Measurements from ENCODE around the gene CAMKV. TPM values are rescaled to one million over a fixed set of nuclear protein-coding genes. Genes with fewer than 3 reads are reported as not detected.
A peak's percentile ranks its signal among the peaks of the same experiment; 100 is the strongest.

The CAMKV gene
- total and polyA plus RNA-seq, 2 of the 4 experiments (the other 2 are of a cell fraction) = not detected

DNA sequence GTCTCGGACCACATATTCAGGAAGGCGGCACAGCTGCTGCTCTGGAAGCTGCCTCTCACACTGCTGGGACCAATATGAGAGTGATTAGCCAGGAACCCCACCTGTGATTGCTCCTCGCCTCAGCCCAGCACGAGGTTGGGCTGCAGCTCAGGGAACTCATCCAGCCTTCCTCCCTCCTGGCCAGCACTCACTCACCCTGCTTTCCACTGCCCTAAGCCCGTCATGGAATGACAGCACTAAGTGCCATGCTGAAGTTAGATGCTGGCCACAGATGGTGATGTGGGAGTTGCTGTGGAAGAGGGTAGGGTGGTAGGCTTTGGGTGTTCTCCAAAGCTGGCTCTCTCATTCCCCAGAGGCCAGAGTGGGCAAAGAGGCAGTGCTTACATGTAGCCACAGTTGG, 26.6 kb upstream of the CAMKV start:
- ATAC-seq (ENCODE audit: low read depth) (no peak), DNase-seq (no peak)
- no peaks in the 10 kb centered on the region for H3K27me3 ChIP-seq (ENCODE audit: control insufficient read depth, insufficient read depth, low read length)
- TF ChIP-seq USF2 (IDR thresholded peaks at IDR 0.05; ENCODE audit: low read depth, low read length) (no peak), NFE2L2 (IDR thresholded peaks at IDR 0.05; ENCODE audit: low read depth, low read length) (no peak), RFX5 (IDR thresholded peaks at IDR 0.05; ENCODE audit: low read depth, low read length) (no peak), RAD21 (IDR thresholded peaks at IDR 0.05; ENCODE audit: low read length) (no peak), FOS (IDR thresholded peaks at IDR 0.05; ENCODE audit: low read depth, low read length) (no peak), BHLHE40 (IDR thresholded peaks at IDR 0.05; ENCODE audit: low read depth, low read length) (no peak)
- TF ChIP-seq, protein P1, sequence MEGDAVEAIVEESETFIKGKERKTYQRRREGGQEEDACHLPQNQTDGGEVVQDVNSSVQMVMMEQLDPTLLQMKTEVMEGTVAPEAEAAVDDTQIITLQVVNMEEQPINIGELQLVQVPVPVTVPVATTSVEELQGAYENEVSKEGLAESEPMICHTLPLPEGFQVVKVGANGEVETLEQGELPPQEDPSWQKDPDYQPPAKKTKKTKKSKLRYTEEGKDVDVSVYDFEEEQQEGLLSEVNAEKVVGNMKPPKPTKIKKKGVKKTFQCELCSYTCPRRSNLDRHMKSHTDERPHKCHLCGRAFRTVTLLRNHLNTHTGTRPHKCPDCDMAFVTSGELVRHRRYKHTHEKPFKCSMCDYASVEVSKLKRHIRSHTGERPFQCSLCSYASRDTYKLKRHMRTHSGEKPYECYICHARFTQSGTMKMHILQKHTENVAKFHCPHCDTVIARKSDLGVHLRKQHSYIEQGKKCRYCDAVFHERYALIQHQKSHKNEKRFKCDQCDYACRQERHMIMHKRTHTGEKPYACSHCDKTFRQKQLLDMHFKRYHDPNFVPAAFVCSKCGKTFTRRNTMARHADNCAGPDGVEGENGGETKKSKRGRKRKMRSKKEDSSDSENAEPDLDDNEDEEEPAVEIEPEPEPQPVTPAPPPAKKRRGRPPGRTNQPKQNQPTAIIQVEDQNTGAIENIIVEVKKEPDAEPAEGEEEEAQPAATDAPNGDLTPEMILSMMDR (conservative IDR thresholded peaks at IDR 0.05; ENCODE audit: low read depth, low read length) = no peak
- H4K8ac ChIP-seq (ENCODE audit: low read depth in 2 of 2, low read length in 2 of 2) = no peak overlapping the region
- H3K79me1 ChIP-seq (ENCODE audit: low read depth in 1 of 2, low read length in 2 of 2) = no peaks in the 10 kb centered on the region
- no TSS peak for BruUV-seq (replicated peaks)
- H3K18ac ChIP-seq (ENCODE audit: low read depth, low read length) = no peak overlapping the region
- no peak overlapping the region for H3K56ac ChIP-seq (ENCODE audit: extremely low read depth, insufficient read depth, low read length)
- no peak overlapping the region for H3K4me3 ChIP-seq (ENCODE audit: insufficient read depth, low read depth, low read length)
- H3K4ac ChIP-seq (ENCODE audit: low read depth, low read length) = no peak overlapping the region
- H3K9me3 ChIP-seq (ENCODE audit: control insufficient read depth, insufficient read depth, low read length) = no peaks in the 10 kb centered on the region
- no peak overlapping the region for H2BK15ac ChIP-seq (ENCODE audit: low read depth, low read length)
- no peak overlapping the region for H3K14ac ChIP-seq (replicated peaks; ENCODE audit: low read depth, low read length)
- H2BK5ac ChIP-seq (ENCODE audit: low read depth, low read length, poor library complexity, severe bottlenecking) = no peak overlapping the region
- H3K36me3 ChIP-seq (ENCODE audit: control insufficient read depth, insufficient read depth, low read length) = no peaks in the 10 kb centered on the region
- ChIA-PET CTCF (no interaction called here), POLR2A (ENCODE audit: unreplicated experiment) (no interaction called here)
- H2BK120ac ChIP-seq (ENCODE audit: low read depth, low read length) = no peak overlapping the region
- dilution Hi-C loops (cut with HindIII; ENCODE audit: low sequenced_read_pairs, unreplicated experiment) (no loop called here), intact Hi-C loops (cut with micrococcal nuclease) (no loop called here), in situ Hi-C loops (cut with MboI; ENCODE audit: low sequenced_read_pairs) (no loop called here)
- WGBS, 2 experiments (ENCODE audit: extremely low coverage in 2 of 2, insufficient read length in 1 of 2) = no CpG with 5 or more reads among the region's 5 CpGs
- no peak overlapping the region for H3K27ac ChIP-seq (ENCODE audit: insufficient read depth, low read length)
- H2BK20ac ChIP-seq (ENCODE audit: low read depth, low read length) = no peak overlapping the region
- H2AK9ac ChIP-seq (replicated peaks; ENCODE audit: low read depth, low read length, poor library complexity) = peak overlapping the region; percentile 55
- no peak overlapping the region for H3K9ac ChIP-seq (ENCODE audit: low read depth, low read length)
- no peak overlapping the region for H4K91ac ChIP-seq (ENCODE audit: insufficient read depth, low read depth, low read length)
- no peak overlapping the region for H2AFZ ChIP-seq (replicated peaks; ENCODE audit: low read length, poor library complexity)
- H3K4me1 ChIP-seq (ENCODE audit: control insufficient read depth, insufficient read depth, low read length) = peaks cover 8% of the 10 kb centered on the region
- H3K23ac ChIP-seq (ENCODE audit: low read depth, low read length) = no peak overlapping the region
- no peaks in the 10 kb centered on the region for H4K20me1 ChIP-seq (ENCODE audit: insufficient read depth, low read length)
- no peak overlapping the region for H2AK5ac ChIP-seq (ENCODE audit: low read depth, low read length)
- H4K5ac ChIP-seq (ENCODE audit: low read depth, low read length) = no peak overlapping the region
- peaks cover 2% of the 10 kb centered on the region; the same call in 1 of the 2 replicates for H3K9me1 ChIP-seq (ENCODE audit: insufficient read depth, low read length)
- H3K4me2 ChIP-seq (ENCODE audit: low read depth, low read length) = no peak overlapping the region
